ENCODE measurements around the gene GNPTAB.

Gene GNPTAB

DNA sequence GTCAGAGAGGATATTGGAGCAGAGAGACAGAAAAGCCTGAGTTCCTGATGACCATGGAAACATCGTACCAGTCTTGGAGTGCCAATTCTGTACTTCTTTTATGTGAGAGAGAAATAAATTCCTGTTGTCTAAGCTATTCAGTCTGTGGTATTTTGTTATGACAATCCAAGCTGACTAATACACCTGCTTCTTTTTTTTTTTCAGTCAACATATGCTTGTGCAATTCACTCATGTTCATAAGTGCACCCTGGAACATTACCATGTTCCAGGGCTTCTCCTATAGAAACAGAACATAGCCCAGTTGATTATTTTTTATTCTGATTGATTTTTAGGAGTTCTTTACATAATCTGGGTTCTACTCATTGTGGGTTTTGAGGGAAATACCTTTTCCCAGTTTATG lies 135.1 kb downstream of the GNPTAB start:
- DNase-seq: no peak
- H3K9me3 Mint-ChIP-seq: peaks cover 4% of the 10 kb centered on the region
- TF ChIP-seq CTCF (IDR thresholded peaks at IDR 0.05): no peak
- no peak overlapping the region for H3K27ac Mint-ChIP-seq
- H3K27me3 Mint-ChIP-seq (ENCODE audit: low read depth, poor library complexity): peaks cover 26% of the 10 kb centered on the region
- no peak overlapping the region for H3K4me3 Mint-ChIP-seq
- H3K4me1 Mint-ChIP-seq: peaks cover 32% of the 10 kb centered on the region
- no peaks in the 10 kb centered on the region for H3K36me3 Mint-ChIP-seq (ENCODE audit: low read depth)

Measured in nephron progenitor cell (in vitro differentiated cells).